T47D (cell line): ENCODE data around the gene OMD.
"Not testable (repeated sequence)": the region's sequence is repeated elsewhere in the genome, so short reads cannot be mapped to it uniquely, and the experiment has no call there.

Source experiments
- DNase-seq, 2 experiments: peaks; one replicate each; pipeline versions ENCODE4 v3.0.0 to v3.0.0-alpha.2; 2011 to 2012; ENCODE audit warnings: low read depth in 1 of 2, low spot score in 1 of 2
- JUND ChIP-seq: IDR thresholded peaks from 2 replicates; pipeline ENCODE4 v1.6.1; 2012; ENCODE audit warnings: low read depth
- in situ Hi-C: cut with HindIII; loops from 2 replicates; pipeline ENCODE4 v1.10.0; 2016; ENCODE audit warnings: low sequenced_read_pairs, low pct_unique_long_range_greater_than_20kb

The OMD gene

GRCh38 chr9:92432972-92433548 is 8.8 kb upstream of the OMD start:
- no peak for TF ChIP-seq JUND
- in situ Hi-C loops: no loop called here
- no peak for DNase-seq

- DNase-seq: no peak
- in situ Hi-C loops: no loop called here
These were observed 8.1 kb upstream of the OMD start for GRCh38 chr9:92432350-92432749.

GRCh38 chr9:92429836-92430235 is 5.6 kb upstream of the OMD start:
- TF ChIP-seq JUND: no peak
- in situ Hi-C loops: no loop called here
- no peak for DNase-seq

More at GRCh38 chr9:92432350-92432749, 8.1 kb upstream of the OMD start:
- TF ChIP-seq JUND: no peak

DNA sequence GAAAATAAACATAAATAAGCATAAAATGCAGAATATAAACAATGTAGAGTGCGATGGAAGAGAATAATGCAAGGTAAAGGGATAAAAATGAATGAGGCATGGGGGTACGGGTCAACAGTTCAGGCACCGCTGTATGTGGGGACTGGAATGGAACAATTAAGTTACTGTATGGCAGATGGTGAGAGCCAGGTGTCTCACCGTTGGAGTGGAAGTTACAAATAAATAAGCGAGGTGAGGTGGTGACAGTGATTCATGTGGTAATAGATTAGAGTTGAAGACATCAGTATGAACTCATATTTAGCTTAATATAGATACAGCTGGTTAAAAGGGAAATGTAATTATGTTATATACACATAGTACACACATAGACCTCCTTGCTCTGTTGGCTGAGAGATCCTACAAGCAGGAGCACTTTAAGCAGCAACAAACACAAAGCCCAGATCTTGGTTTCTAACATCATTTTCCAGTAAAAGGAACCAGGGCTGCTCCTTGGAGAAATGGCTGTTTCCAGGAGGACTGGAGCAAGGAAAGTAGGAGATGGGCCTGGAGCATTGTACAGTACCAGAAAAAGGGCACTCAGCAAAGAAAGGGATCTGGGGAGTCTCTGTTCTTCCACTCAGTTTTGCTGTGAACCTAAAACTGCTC is 2.4 kb upstream of the OMD start:
- TF ChIP-seq JUND: no peak
- DNase-seq: no peak
- in situ Hi-C loops: no loop called here

DNA sequence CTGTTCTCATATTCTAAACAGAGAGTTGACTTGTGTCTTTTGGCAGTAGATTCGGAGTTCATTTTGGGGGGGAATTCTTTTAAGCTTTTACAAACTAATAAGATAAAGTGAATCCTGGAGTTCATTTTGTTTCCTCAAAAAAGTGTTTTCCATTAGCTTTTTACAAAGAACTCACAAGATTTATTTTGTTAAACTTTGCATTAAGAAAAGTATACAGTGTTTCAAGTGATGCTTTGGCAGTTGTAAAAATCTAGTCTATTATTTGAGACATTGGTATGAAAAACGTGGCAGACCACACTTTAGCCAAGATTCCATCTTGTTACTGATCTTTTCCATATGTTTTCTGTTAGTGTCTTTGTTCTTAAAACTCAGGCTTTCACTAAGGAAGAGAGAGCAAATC is 1.2 kb upstream of the OMD start:
- TF ChIP-seq JUND: no peak
- in situ Hi-C loops: no loop called here
- no peak for DNase-seq

DNA sequence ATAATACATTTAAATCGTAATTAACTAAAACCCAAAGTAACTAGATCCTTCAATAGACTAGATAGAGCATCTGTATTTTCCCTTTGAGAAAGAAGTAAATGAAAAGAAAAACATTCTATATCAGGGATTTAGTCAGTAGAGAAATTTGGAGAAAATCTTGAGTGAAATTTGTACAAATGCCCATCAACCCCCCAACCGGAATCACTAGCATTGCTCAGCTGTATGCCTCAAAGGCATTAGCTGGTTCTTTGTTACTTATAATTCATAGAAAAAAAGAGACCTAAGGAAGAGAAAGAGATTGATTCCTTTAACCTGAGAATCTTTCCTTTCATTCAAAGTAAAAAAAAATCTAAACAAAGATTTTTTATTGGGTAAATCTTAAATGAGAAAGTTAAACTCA is 659 bp downstream of the OMD start:
- in situ Hi-C loops: no loop called here
- DNase-seq: no peak
- no peak for TF ChIP-seq JUND

GRCh38 chr9:92422611-92423338 is 1.5 kb downstream of the OMD start:
- no peak for TF ChIP-seq JUND
- DNase-seq: no peak
- in situ Hi-C loops: no loop called here

GRCh38 chr9:92414566-92414965 is 9.7 kb downstream of the OMD start:
- TF ChIP-seq JUND: no peak
- DNase-seq: no peak
- in situ Hi-C loops: no loop called here

DNA sequence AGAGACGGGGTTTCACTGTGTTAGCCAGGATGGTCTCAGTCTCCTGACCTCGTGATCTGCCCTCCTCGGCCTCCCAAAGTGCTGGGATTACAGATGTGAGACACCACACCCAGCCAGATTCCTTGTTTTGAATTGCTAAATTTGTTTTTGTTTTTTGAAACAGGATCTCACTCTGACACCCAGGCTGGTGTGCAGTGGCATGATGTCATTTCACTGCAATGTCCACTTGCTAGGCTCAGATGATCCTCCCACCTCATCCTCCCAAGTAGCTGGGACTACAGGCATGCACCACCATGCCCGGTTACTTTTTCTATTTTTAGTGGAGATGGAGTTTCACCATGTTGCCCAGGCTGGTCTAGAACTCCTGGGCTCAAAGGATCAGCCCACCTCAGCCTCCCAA is 13.1 kb downstream of the OMD start:
- in situ Hi-C loops, DNase-seq: not testable (repeated sequence)

DNA sequence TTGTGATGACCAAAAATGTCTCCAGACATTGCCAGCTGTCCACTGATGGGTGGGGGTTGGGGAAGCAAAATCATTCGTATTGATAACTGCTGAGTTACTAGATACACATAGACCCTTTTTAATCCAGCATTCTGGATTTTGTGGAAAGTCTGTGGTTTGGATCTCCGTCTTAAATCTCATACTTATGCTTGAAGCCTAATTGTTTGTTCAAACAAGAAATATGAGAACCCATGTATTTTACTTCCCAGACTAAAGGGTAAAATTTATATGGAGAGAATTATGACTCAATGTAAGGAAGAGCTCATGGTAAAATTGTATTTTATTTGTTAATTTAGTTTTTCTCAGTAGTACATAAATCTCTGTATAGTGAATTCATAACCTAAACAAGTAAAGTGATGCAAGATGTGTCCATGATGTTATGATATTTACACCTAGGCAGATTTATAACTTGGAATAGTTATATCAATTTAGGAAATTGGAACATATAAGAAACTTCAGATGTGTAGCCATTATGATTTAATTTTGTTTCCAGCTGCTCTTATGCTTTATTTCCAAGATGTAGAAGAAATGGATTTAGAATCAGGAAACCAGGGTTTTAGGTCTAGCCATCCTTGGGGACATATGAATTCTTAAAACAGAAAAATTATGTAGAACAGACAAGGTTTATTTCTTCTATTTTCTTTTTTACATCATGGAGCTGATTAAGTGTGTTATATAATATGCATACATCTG is 15.4 kb downstream of the OMD start:
- no peak for DNase-seq
- in situ Hi-C loops: no loop called here
- TF ChIP-seq JUND: no peak

DNA sequence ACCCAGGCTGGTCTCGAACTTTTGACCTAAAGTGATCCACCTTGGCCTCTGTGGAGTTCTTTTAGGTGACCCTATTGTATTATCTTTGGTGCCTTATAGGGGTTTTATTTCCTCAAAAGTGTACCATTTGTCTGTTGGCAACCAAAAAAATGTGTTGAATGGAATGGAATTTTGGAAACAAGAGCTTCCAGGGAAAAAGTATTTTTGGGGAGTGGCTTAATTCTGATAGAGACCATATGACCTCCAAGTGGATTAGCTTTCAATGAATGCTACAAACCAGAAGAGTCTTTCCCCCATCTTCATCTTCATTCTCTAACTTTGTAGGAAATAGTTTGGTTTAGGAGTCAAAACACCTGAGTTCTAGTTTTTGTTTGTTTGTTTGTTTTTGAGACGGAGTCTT is 16.5 kb downstream of the OMD start:
- in situ Hi-C loops: no loop called here
- DNase-seq: no peak
- no peak for TF ChIP-seq JUND

- no peak for DNase-seq
- TF ChIP-seq JUND: no peak
- in situ Hi-C loops: no loop called here
These were observed 17.8 kb downstream of the OMD start for GRCh38 chr9:92406477-92406876.

DNA sequence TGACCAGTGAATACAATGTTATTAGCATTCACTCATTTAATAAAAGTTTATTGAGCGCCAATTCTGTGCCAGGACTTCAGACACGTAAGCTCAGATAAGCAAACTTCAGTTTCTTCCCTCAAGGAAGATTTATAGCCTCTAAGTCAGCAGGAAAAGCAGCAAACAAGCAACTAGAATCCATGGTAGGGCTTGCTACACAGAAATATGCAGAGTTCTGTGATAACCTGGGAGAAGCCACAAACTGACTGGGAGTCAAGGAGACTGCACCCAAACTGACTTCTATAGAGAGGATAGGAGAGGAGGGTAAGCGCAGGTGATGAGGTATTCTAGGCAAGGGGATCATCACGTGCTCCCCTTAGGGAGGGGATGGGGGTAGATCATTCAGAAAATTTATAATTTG is 18.5 kb downstream of the OMD start:
- in situ Hi-C loops: no loop called here
- TF ChIP-seq JUND: no peak
- no peak for DNase-seq
